ENCODE measurements around the gene PP2D1.

DNA sequence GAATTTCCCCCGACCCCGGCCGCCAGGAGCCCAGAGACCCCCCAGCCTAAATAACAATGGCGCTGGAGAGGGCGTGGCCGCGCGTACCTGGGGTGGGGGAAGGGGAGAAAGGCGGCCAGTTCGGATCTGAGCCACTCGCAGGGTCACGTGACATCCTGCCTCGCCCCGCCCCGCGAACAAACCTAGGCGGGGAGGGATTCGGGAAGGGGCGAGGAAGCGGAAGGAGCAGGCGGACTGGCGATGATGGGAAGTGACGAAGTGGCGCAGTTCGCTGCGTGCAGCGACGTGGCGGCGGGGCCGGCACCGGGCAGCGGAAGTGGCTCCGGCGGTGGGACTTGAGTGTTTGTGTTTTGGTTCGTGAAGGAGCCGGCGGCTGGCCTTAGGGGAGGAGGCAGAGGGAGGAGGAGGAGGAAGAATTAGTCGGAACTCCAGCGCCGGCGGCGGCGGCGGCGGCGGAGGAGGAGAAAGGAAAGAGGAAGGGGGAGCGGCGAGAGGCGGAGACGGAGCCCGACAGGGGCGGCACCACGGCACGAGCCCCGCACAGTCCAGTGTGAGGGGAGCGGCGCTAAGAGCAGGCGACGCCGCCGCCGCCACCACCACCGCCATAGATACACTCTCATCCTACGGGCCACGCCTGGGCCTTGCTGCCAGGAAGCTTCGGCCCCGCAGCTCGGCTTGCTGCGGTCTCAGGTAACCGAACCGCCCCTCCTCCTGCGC, 65.1 kb downstream of the PP2D1 start, which contains the start of gene RAB5A:
- TF ChIP-seq CHD2 (IDR thresholded peaks at IDR 0.05; ENCODE audit: low read length, partially characterized antibody) (peak; percentile 91), CTCF (IDR thresholded peaks at IDR 0.05) (no peak), RFX5 (IDR thresholded peaks at IDR 0.05; ENCODE audit: low read length) (no peak), POLR2AphosphoS5 (IDR thresholded peaks at IDR 0.05; ENCODE audit: low read depth, low read length) (peak; percentile 73; the same call in 1 of the 2 replicates), NFIC (IDR thresholded peaks at IDR 0.05; ENCODE audit: borderline replicate concordance) (no peak), YY1 (IDR thresholded peaks at IDR 0.05; ENCODE audit: low read depth) (peak; percentile 85), TEAD4 (IDR thresholded peaks at IDR 0.05; ENCODE audit: borderline replicate concordance, insufficient read depth) (no peak), GABPA (IDR thresholded peaks at IDR 0.05; ENCODE audit: low read depth) (peak; percentile 92)
